Ishikawa (cell line): ENCODE measurements around the gene KCNK2.

Source experiments
- EP300 ChIP-seq: IDR thresholded peaks from 2 replicates; pipeline ENCODE4 v1.6.1; 2012; ENCODE audit warnings: borderline replicate concordance
- RAD21 ChIP-seq: IDR thresholded peaks from 2 replicates; pipeline ENCODE4 v1.6.1; 2012; ENCODE audit warnings: low read depth
- TAF1 ChIP-seq: IDR thresholded peaks from 2 replicates; pipeline ENCODE4 v1.6.1; 2012; ENCODE audit warnings: low read depth, mild to moderate bottlenecking
- YY1 ChIP-seq: IDR thresholded peaks from 2 replicates; pipeline ENCODE4 v1.6.1; 2012; ENCODE audit warnings: low read depth
- TF ChIP-seq, protein P1 (sequence below): IDR thresholded peaks from 2 replicates; pipeline ENCODE4 v1.6.1; 2012; ENCODE audit warnings: low read depth, mild to moderate bottlenecking

DNA sequence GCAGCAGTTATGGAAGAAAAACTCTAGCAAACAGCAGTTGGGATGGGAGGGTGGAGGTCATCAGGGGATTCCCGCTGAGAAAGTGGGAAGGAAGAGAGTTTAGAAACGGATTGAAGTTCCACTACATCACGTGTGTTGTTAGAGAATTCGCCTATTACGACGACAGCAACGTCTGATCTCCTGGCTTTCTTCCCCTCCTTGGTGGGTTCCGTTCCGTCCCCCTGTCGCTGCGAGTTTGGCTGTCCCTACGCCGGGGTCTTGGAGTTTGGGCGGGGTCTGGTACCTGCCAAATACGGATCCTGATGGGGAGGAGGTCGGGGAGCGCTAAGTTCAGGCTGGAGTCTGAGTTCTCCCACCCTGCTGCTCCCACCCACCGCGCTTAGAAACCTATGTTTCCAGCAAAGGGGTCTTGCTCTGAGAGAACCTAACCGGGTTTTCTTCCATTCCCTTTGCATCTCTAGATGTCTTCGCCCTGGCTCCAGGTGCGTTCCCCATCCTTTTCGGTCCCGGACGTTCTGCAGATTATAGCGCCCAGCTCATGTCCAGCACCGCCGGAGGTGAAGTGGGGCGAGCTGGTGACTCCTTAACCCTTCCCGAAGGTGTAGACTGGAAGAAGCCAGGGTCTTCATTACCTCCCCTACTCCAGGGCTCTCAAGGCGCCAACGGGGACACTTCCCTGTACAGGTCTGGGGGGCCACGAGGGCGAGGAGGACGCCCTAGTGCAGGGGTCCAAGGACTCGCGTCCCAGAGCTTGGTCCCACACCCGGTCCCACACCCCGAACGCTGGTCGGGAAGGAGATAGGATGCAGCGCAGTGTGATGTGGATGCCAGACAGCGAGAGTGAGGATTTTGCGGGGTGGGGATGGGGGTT, 641 bp upstream of the KCNK2 start:
- TF ChIP-seq TAF1 (no peak), RAD21 (no peak), EP300 (no peak), YY1 (no peak)
- TF ChIP-seq, protein P1, sequence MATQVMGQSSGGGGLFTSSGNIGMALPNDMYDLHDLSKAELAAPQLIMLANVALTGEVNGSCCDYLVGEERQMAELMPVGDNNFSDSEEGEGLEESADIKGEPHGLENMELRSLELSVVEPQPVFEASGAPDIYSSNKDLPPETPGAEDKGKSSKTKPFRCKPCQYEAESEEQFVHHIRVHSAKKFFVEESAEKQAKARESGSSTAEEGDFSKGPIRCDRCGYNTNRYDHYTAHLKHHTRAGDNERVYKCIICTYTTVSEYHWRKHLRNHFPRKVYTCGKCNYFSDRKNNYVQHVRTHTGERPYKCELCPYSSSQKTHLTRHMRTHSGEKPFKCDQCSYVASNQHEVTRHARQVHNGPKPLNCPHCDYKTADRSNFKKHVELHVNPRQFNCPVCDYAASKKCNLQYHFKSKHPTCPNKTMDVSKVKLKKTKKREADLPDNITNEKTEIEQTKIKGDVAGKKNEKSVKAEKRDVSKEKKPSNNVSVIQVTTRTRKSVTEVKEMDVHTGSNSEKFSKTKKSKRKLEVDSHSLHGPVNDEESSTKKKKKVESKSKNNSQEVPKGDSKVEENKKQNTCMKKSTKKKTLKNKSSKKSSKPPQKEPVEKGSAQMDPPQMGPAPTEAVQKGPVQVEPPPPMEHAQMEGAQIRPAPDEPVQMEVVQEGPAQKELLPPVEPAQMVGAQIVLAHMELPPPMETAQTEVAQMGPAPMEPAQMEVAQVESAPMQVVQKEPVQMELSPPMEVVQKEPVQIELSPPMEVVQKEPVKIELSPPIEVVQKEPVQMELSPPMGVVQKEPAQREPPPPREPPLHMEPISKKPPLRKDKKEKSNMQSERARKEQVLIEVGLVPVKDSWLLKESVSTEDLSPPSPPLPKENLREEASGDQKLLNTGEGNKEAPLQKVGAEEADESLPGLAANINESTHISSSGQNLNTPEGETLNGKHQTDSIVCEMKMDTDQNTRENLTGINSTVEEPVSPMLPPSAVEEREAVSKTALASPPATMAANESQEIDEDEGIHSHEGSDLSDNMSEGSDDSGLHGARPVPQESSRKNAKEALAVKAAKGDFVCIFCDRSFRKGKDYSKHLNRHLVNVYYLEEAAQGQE, result no peak
